ENCODE measurements around the gene ERICH6.

Gene ERICH6

GRCh38 chr3:150675587-150675986 is 28.1 kb downstream of the ERICH6 start:
- Histone ChIP-seq H3K9me3 (ENCODE audit: control insufficient read depth, insufficient read depth, low read length) (peaks cover 6% of the 10 kb centered on the region; the same call in 1 of the 2 replicates), H3K27ac (ENCODE audit: low read depth, low read length) (no peak overlapping the region), H3K36me3 (ENCODE audit: control insufficient read depth, insufficient read depth, low read length) (no peaks in the 10 kb centered on the region)

DNA sequence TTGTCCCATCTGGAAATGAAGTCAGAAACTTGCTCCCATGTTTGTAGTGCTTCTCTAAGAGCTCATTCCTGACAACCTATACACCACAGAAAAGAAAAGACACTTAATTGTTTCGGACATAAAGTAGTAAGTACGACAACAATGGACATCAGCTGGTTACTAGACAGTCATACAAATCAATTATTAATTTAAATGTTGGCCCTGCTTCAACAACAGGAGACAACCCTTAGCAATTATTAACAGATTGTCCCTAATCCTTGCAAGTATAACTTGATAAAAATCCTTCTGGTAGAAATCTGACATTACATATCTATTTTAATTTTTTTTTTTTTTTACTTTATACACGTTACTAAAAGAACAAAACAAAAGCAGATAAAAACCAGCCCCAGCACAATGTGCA is 29.8 kb downstream of the ERICH6 start:
- Histone ChIP-seq H3K36me3 (ENCODE audit: control insufficient read depth, insufficient read depth, low read length) (no peaks in the 10 kb centered on the region), H3K27ac (ENCODE audit: low read depth, low read length) (no peak overlapping the region), H3K4me3 (ENCODE audit: low read depth, low read length) (no peak overlapping the region), H3K9me3 (ENCODE audit: control insufficient read depth, insufficient read depth, low read length) (peaks cover 6% of the 10 kb centered on the region; the same call in 1 of the 2 replicates), H3K27me3 (ENCODE audit: control insufficient read depth, insufficient read depth, low read length) (no peaks in the 10 kb centered on the region), H3K4me1 (ENCODE audit: control insufficient read depth, insufficient read depth, low read length) (no peaks in the 10 kb centered on the region), H3K9ac (ENCODE audit: low read depth, low read length) (no peak overlapping the region)

More at GRCh38 chr3:150675587-150675986, 28.1 kb downstream of the ERICH6 start:
- Histone ChIP-seq H3K4me1 (ENCODE audit: control insufficient read depth, insufficient read depth, low read length) (no peaks in the 10 kb centered on the region), H3K9ac (ENCODE audit: low read depth, low read length) (no peak overlapping the region), H3K27me3 (ENCODE audit: control insufficient read depth, insufficient read depth, low read length) (no peaks in the 10 kb centered on the region), H3K4me3 (ENCODE audit: low read depth, low read length) (no peak overlapping the region)

DNA sequence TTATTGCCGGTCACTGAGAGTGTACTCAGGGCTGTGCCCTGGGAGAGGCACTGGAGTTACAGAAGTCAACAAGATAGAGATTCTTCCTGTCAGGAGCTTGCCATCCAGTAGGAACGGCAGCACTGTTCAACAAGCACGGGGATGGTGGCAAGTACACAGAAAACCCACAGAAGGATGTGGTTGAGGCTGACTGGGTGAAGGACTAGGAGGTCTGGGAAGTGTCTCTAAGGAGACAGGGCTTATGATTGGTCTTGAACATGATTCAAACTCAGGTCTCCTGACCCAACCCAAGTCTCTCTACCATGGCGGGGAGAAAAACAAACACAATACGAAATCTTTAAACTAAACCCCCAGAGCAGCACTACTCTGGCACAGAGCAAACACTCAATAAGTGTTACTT is 37.6 kb downstream of the ERICH6 start:
- Histone ChIP-seq H3K4me1 (ENCODE audit: control insufficient read depth, insufficient read depth, low read length) (no peaks in the 10 kb centered on the region), H3K9me3 (ENCODE audit: control insufficient read depth, insufficient read depth, low read length) (no peaks in the 10 kb centered on the region), H3K4me3 (ENCODE audit: low read depth, low read length) (no peak overlapping the region), H3K36me3 (ENCODE audit: control insufficient read depth, insufficient read depth, low read length) (no peaks in the 10 kb centered on the region), H3K27ac (ENCODE audit: low read depth, low read length) (no peak overlapping the region), H3K27me3 (ENCODE audit: control insufficient read depth, insufficient read depth, low read length) (no peaks in the 10 kb centered on the region), H3K9ac (ENCODE audit: low read depth, low read length) (no peak overlapping the region)

- Histone ChIP-seq H3K9me3 (ENCODE audit: control insufficient read depth, insufficient read depth, low read length) (no peaks in the 10 kb centered on the region), H3K27me3 (ENCODE audit: control insufficient read depth, insufficient read depth, low read length) (no peaks in the 10 kb centered on the region), H3K9ac (ENCODE audit: low read depth, low read length) (no peak overlapping the region), H3K36me3 (ENCODE audit: control insufficient read depth, insufficient read depth, low read length) (no peaks in the 10 kb centered on the region), H3K4me3 (ENCODE audit: low read depth, low read length) (no peak overlapping the region), H3K27ac (ENCODE audit: low read depth, low read length) (no peak overlapping the region), H3K4me1 (ENCODE audit: control insufficient read depth, insufficient read depth, low read length) (no peaks in the 10 kb centered on the region)
These were observed 40.3 kb downstream of the ERICH6 start for GRCh38 chr3:150663461-150663860.

GRCh38 chr3:150662410-150663200 is 41.1 kb downstream of the ERICH6 start:
- no peaks in the 10 kb centered on the region for H3K4me1 ChIP-seq (ENCODE audit: control insufficient read depth, insufficient read depth, low read length)
- H3K9ac ChIP-seq (ENCODE audit: low read depth, low read length) = no peak overlapping the region
- H3K4me3 ChIP-seq (ENCODE audit: low read depth, low read length) = no peak overlapping the region
- no peak overlapping the region for H3K27ac ChIP-seq (ENCODE audit: low read depth, low read length)
- H3K27me3 ChIP-seq (ENCODE audit: control insufficient read depth, insufficient read depth, low read length) = no peaks in the 10 kb centered on the region
- no peaks in the 10 kb centered on the region for H3K9me3 ChIP-seq (ENCODE audit: control insufficient read depth, insufficient read depth, low read length)
- no peaks in the 10 kb centered on the region for H3K36me3 ChIP-seq (ENCODE audit: control insufficient read depth, insufficient read depth, low read length)

GRCh38 chr3:150656316-150656715 is 47.4 kb downstream of the ERICH6 start:
- Histone ChIP-seq H3K27ac (ENCODE audit: low read depth, low read length) (no peak overlapping the region), H3K27me3 (ENCODE audit: control insufficient read depth, insufficient read depth, low read length) (no peaks in the 10 kb centered on the region), H3K9me3 (ENCODE audit: control insufficient read depth, insufficient read depth, low read length) (no peaks in the 10 kb centered on the region), H3K9ac (ENCODE audit: low read depth, low read length) (no peak overlapping the region), H3K36me3 (ENCODE audit: control insufficient read depth, insufficient read depth, low read length) (no peaks in the 10 kb centered on the region), H3K4me1 (ENCODE audit: control insufficient read depth, insufficient read depth, low read length) (no peaks in the 10 kb centered on the region), H3K4me3 (ENCODE audit: low read depth, low read length) (no peak overlapping the region)

DNA sequence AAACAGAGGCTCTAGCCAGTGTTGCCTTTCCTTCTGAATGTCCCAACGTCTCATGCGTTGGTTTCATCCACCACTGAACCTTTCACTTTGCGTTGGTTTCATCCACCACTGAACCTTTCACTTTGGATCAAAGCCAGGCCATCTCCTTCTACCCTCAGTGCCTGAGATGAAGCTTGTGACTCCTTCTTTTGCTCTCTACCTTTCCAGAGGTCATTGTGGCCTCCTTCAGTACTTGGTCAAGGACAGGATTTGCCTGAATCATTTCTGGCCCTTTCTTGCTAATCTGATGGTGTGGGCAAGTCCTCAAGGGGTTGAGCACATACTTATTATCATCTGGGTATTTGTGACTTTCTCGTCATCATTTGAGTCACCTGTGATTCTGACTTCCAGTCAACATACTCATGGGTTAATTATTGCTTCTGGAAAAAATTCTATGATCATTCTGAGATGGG is 50.6 kb downstream of the ERICH6 start:
- Histone ChIP-seq H3K9me3 (ENCODE audit: control insufficient read depth, insufficient read depth, low read length) (no peaks in the 10 kb centered on the region), H3K4me3 (ENCODE audit: low read depth, low read length) (no peak overlapping the region), H3K4me1 (ENCODE audit: control insufficient read depth, insufficient read depth, low read length) (no peaks in the 10 kb centered on the region), H3K9ac (ENCODE audit: low read depth, low read length) (no peak overlapping the region), H3K36me3 (ENCODE audit: control insufficient read depth, insufficient read depth, low read length) (no peaks in the 10 kb centered on the region), H3K27ac (ENCODE audit: low read depth, low read length) (no peak overlapping the region), H3K27me3 (ENCODE audit: control insufficient read depth, insufficient read depth, low read length) (no peaks in the 10 kb centered on the region)

DNA sequence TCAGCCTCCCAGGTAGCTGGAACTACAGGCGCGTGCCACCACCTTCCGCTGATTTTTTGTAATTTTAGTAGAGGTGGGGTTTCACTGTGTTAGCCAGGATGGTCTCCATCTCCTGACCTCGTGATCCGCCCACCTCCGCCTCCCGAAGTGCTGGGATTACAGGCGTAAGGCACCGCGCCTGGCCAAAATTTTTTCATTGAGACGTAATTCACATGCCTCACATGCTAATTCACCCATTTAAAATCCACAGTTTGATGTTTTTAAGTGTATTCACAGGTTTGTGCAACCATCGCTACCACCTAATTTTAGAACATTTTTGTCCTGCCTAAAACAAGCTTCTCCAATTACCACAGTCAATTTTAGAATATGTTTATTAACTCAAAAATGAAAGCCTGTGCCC is 63.5 kb downstream of the ERICH6 start:
- Histone ChIP-seq H3K9me3 (ENCODE audit: control insufficient read depth, insufficient read depth, low read length) (no peaks in the 10 kb centered on the region), H3K36me3 (ENCODE audit: control insufficient read depth, insufficient read depth, low read length) (no peaks in the 10 kb centered on the region), H3K9ac (ENCODE audit: low read depth, low read length) (no peak overlapping the region), H3K27me3 (ENCODE audit: control insufficient read depth, insufficient read depth, low read length) (no peaks in the 10 kb centered on the region), H3K4me3 (ENCODE audit: low read depth, low read length) (no peak overlapping the region), H3K27ac (ENCODE audit: low read depth, low read length) (no peak overlapping the region), H3K4me1 (ENCODE audit: control insufficient read depth, insufficient read depth, low read length) (0 out of 2 replicates have a peak, but pooled peaks cover 2% of the 10 kb centered on the region)

DNA sequence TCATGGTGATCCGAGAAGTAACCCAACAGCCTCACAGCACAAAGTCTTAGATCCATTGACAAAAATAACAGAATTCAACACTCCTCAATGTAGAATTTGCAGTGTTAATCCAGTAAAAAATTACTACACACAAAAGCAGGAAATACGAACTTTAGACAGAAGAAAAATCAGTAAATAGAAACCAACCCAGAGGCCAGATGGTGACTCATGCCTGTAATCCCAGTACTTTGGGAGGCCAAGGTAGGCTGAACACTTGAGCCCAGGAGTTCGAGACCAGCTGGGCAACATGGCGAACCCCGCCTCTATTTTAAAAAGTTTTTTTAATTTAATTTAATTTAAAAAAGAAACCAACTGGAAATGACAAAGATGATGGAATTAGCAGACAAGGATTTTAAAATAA is 64.5 kb downstream of the ERICH6 start:
- Histone ChIP-seq H3K27me3 (ENCODE audit: control insufficient read depth, insufficient read depth, low read length) (no peaks in the 10 kb centered on the region), H3K36me3 (ENCODE audit: control insufficient read depth, insufficient read depth, low read length) (no peaks in the 10 kb centered on the region)

GRCh38 chr3:150636258-150636657 is 67.5 kb downstream of the ERICH6 start:
- H3K4me1 ChIP-seq (ENCODE audit: control insufficient read depth, insufficient read depth, low read length) = 0 out of 2 replicates have a peak, but pooled peaks cover 2% of the 10 kb centered on the region
- H3K4me3 ChIP-seq (ENCODE audit: low read depth, low read length) = no peak overlapping the region
- H3K9ac ChIP-seq (ENCODE audit: low read depth, low read length) = no peak overlapping the region
- H3K27ac ChIP-seq (ENCODE audit: low read depth, low read length) = no peak overlapping the region
- no peaks in the 10 kb centered on the region for H3K27me3 ChIP-seq (ENCODE audit: control insufficient read depth, insufficient read depth, low read length)
- no peaks in the 10 kb centered on the region for H3K36me3 ChIP-seq (ENCODE audit: control insufficient read depth, insufficient read depth, low read length)
- no peaks in the 10 kb centered on the region for H3K9me3 ChIP-seq (ENCODE audit: control insufficient read depth, insufficient read depth, low read length)

More for the DNA sequence above, 64.5 kb downstream of the ERICH6 start:
- Histone ChIP-seq H3K27ac (ENCODE audit: low read depth, low read length) (no peak overlapping the region), H3K9me3 (ENCODE audit: control insufficient read depth, insufficient read depth, low read length) (no peaks in the 10 kb centered on the region), H3K9ac (ENCODE audit: low read depth, low read length) (no peak overlapping the region), H3K4me3 (ENCODE audit: low read depth, low read length) (no peak overlapping the region), H3K4me1 (ENCODE audit: control insufficient read depth, insufficient read depth, low read length) (0 out of 2 replicates have a peak, but pooled peaks cover 2% of the 10 kb centered on the region)

- 0 out of 2 replicates have a peak, but pooled peaks cover 2% of the 10 kb centered on the region for H3K4me1 ChIP-seq (ENCODE audit: control insufficient read depth, insufficient read depth, low read length)
These were observed 68.2 kb downstream of the ERICH6 start for GRCh38 chr3:150635526-150635925.

More at GRCh38 chr3:150635526-150635925, 68.2 kb downstream of the ERICH6 start:
- H3K4me3 ChIP-seq (ENCODE audit: low read depth, low read length) = no peak overlapping the region
- H3K9me3 ChIP-seq (ENCODE audit: control insufficient read depth, insufficient read depth, low read length) = no peaks in the 10 kb centered on the region
- H3K27ac ChIP-seq (ENCODE audit: low read depth, low read length) = peak overlapping the region; percentile 55
- H3K9ac ChIP-seq (ENCODE audit: low read depth, low read length) = no peak overlapping the region
- H3K36me3 ChIP-seq (ENCODE audit: control insufficient read depth, insufficient read depth, low read length) = peaks cover under 1% of the 10 kb centered on the region; the same call in 1 of the 2 replicates
- H3K27me3 ChIP-seq (ENCODE audit: control insufficient read depth, insufficient read depth, low read length) = no peaks in the 10 kb centered on the region

Measured in HUES48 (cell line).